Osteocyte (in vitro differentiated cells): ENCODE measurements around the gene NCOA3. TPM values are rescaled to one million over a fixed set of nuclear protein-coding genes. Genes with fewer than 3 reads are reported as not detected.
A peak's percentile ranks its signal among the peaks of the same experiment; 100 is the strongest.

Experiments used
- DNase-seq: peaks from one replicate; pipeline ENCODE4 v3.0.0; 2021; ENCODE audit warnings: mixed read lengths; ENCODE audit not compliant: unreplicated experiment; ENCODE audit errors: extremely low spot score
- H3K27ac Mint-ChIP-seq: one replicate; pipeline ENCODE4 v1.8.0; 2021; ENCODE audit warnings: mild to moderate bottlenecking, mixed read lengths; ENCODE audit not compliant: unreplicated experiment
- H3K27me3 Mint-ChIP-seq: one replicate; pipeline ENCODE4 v1.8.0; 2021; ENCODE audit warnings: mixed read lengths; ENCODE audit not compliant: unreplicated experiment
- H3K36me3 Mint-ChIP-seq: one replicate; pipeline ENCODE4 v1.8.0; 2021; ENCODE audit warnings: mixed read lengths; ENCODE audit not compliant: unreplicated experiment
- H3K4me1 Mint-ChIP-seq: one replicate; pipeline ENCODE4 v1.8.0; 2021; ENCODE audit warnings: mixed read lengths; ENCODE audit not compliant: unreplicated experiment
- H3K4me3 Mint-ChIP-seq: one replicate; pipeline ENCODE4 v1.8.0; 2021; ENCODE audit warnings: mild to moderate bottlenecking, moderate library complexity, mixed read lengths; ENCODE audit not compliant: unreplicated experiment
- H3K9me3 Mint-ChIP-seq: one replicate; pipeline ENCODE4 v1.8.0; 2021; ENCODE audit warnings: mixed read lengths; ENCODE audit not compliant: unreplicated experiment
- total RNA-seq: library from RNA; stranded (reverse); gene quantifications from 2 replicates; pipeline ENCODE4 v1.2.1, GENCODE V29; 2021
- TF ChIP-seq, protein P1 (sequence below): fragments of 200-600 bp; sonication (generic); IDR thresholded peaks from 2 replicates; pipeline ENCODE4 v1.5.0; 2021; ENCODE audit warnings: antibody characterized with exemption, mild to moderate bottlenecking, moderate library complexity

NCOA3 gene
- total RNA-seq, 1 donor from 2014 or later, result 75.9 TPM

DNA sequence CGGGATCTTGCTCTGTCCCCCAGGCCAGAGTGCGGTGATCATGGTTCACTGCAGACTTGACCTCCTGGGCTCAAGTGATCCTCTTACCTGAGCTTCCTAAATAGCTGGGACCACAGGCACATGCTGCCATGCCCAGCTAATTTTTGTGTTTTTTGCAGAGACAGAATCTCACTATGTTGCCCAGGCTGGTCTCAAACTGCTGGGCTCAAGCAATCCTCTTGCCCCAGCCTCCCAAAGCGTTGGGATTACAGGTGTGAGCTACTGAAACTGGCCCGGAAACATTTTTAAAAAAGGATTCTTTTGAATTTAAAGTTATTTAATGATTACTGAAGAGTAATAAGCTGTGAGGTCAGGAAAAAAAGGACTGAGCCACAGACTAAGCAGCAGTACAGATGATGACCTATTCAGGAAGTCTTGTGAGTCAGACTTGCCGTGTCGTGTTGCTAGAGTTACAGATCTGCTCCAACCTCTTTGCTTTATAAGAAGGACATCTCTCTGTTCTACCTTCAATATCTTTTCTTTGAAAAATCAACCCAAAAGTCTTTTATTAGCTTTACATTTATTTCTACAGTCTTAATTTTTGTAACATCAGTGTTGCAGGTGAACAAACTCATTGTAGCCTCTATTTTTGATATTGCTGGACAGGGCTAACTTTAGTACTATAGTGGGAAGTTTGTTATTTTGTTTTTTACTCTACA is 108.7 kb downstream of the NCOA3 start:
- no peak for DNase-seq

GRCh38 chr20:47610945-47611250 is 109.2 kb downstream of the NCOA3 start:
- no peaks in the 10 kb centered on the region for H3K9me3 Mint-ChIP-seq
- TF ChIP-seq, protein P1, sequence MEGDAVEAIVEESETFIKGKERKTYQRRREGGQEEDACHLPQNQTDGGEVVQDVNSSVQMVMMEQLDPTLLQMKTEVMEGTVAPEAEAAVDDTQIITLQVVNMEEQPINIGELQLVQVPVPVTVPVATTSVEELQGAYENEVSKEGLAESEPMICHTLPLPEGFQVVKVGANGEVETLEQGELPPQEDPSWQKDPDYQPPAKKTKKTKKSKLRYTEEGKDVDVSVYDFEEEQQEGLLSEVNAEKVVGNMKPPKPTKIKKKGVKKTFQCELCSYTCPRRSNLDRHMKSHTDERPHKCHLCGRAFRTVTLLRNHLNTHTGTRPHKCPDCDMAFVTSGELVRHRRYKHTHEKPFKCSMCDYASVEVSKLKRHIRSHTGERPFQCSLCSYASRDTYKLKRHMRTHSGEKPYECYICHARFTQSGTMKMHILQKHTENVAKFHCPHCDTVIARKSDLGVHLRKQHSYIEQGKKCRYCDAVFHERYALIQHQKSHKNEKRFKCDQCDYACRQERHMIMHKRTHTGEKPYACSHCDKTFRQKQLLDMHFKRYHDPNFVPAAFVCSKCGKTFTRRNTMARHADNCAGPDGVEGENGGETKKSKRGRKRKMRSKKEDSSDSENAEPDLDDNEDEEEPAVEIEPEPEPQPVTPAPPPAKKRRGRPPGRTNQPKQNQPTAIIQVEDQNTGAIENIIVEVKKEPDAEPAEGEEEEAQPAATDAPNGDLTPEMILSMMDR, result no peak
- no peak overlapping the region for H3K4me3 Mint-ChIP-seq
- DNase-seq, result no peak
- peak overlapping the region; percentile 92 for H3K27ac Mint-ChIP-seq
- peaks cover 33% of the 10 kb centered on the region for H3K4me1 Mint-ChIP-seq
- H3K27me3 Mint-ChIP-seq, result no peaks in the 10 kb centered on the region
- peaks cover 1% of the 10 kb centered on the region for H3K36me3 Mint-ChIP-seq

More for the DNA sequence above, 108.7 kb downstream of the NCOA3 start:
- peak overlapping the region; percentile 92 for H3K27ac Mint-ChIP-seq
- peaks cover 33% of the 10 kb centered on the region for H3K4me1 Mint-ChIP-seq
- H3K9me3 Mint-ChIP-seq, result no peaks in the 10 kb centered on the region
- peaks cover 3% of the 10 kb centered on the region for H3K36me3 Mint-ChIP-seq
- TF ChIP-seq, protein P1, result no peak
- H3K27me3 Mint-ChIP-seq, result no peaks in the 10 kb centered on the region
- peak overlapping the region; percentile 5 for H3K4me3 Mint-ChIP-seq

- H3K4me3 Mint-ChIP-seq, result no peak overlapping the region
- H3K4me1 Mint-ChIP-seq, result peaks cover 35% of the 10 kb centered on the region
- H3K27me3 Mint-ChIP-seq, result no peaks in the 10 kb centered on the region
- H3K27ac Mint-ChIP-seq, result peak overlapping the region; percentile 42
- TF ChIP-seq, protein P1, result no peak
- H3K9me3 Mint-ChIP-seq, result no peaks in the 10 kb centered on the region
- DNase-seq, result no peak
- peaks cover 4% of the 10 kb centered on the region for H3K36me3 Mint-ChIP-seq
Observed at GRCh38 chr20:47611785-47612184, 110.1 kb downstream of the NCOA3 start.

- TF ChIP-seq, protein P1, result no peak
- Mint-ChIP-seq H3K27me3 (no peaks in the 10 kb centered on the region), H3K9me3 (no peaks in the 10 kb centered on the region), H3K4me1 (peaks cover 28% of the 10 kb centered on the region), H3K27ac (no peak overlapping the region), H3K4me3 (no peak overlapping the region), H3K36me3 (peaks cover 4% of the 10 kb centered on the region)
- DNase-seq, result no peak
Observed at GRCh38 chr20:47612670-47613069, 111.0 kb downstream of the NCOA3 start.

DNA sequence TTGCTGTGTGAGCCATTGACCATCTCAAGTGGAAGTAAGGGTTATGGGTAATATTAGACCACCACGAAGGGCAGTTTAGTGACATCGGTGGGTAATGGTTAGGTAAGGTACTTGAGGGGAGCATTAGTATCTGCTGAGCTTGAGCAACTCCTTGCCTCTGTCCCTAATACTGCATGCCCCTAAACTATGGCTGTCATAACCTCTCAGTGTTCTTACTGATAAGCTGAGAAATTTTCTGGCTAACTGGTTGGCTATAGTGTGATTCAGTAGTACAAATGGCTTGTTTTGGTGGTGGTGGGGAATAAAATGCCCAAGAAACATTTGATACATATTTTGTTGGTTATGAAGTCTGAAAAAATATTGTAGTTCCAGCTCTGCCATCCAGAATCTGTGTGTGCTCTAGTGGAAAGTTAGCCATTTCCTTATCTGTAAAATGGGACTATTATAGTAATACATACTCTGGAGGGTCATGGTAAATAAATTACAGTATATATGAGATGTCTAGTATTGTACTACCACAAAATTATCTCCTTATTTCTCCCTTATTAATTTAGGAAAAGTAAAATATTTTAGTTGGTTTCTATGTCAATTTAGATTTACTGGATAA is 113.1 kb downstream of the NCOA3 start:
- H3K4me3 Mint-ChIP-seq, result no peak overlapping the region
- H3K36me3 Mint-ChIP-seq, result peaks cover 3% of the 10 kb centered on the region

More for the DNA sequence above, 113.1 kb downstream of the NCOA3 start:
- TF ChIP-seq, protein P1, result no peak
- Mint-ChIP-seq H3K27me3 (no peaks in the 10 kb centered on the region), H3K4me1 (peaks cover 24% of the 10 kb centered on the region), H3K9me3 (no peaks in the 10 kb centered on the region), H3K27ac (no peak overlapping the region)
- no peak for DNase-seq
